GM10266 (cell line): ENCODE results near the gene CTNNA1.

Source experiments
- DNase-seq: peaks from one replicate; pipeline ENCODE4 v3.0.0; 2012; ENCODE audit errors: extremely low spot score
- TF ChIP-seq, protein P1 (sequence below): IDR thresholded peaks from 2 replicates; pipeline ENCODE4 v1.5.1; 2012; ENCODE audit warnings: mild to moderate bottlenecking, low read depth; ENCODE audit not compliant: control insufficient read depth, insufficient read depth; ENCODE audit errors: missing control alignments

CTNNA1 gene

DNA sequence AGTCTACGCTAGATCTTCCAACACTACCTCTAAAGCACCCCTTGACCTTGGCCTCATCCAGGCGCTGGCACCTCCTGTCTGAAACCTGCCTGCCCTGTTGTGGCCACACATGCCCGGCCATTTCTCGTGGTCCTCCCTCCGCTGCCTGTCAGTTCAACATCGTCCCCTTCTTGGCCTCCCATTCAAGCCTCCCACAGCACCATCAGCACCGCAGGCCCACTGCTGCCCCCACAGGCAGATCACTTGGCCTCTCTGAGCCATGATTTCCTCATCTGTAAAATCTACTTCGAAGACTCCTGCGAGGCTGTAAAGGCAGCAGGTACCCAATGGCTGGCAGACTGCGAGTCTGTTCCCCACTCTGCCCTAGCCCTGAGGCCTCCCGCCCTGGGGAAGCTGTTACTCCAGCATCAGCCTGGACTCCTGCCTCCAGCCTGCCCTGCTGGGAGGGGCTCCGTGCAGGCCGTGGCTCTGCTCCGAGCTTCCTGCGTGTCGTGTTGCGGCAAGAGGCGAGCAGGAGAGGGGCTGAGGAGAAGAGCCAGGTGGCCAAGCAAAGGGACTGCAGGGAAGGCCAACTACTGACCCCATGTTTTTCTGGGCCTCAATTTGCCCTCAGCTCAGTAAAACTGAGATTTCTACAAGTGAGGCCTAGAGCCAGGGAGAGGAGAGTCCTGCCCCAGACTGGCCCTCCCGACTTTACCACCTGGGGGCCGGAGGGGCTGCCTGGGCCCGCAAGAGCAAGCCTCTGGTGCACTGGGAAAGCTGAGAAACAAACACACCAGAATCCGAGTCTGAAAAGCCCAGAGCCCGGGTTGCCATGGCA is 192.4 kb downstream of the CTNNA1 start:
- DNase-seq: no peak
- TF ChIP-seq, protein P1, sequence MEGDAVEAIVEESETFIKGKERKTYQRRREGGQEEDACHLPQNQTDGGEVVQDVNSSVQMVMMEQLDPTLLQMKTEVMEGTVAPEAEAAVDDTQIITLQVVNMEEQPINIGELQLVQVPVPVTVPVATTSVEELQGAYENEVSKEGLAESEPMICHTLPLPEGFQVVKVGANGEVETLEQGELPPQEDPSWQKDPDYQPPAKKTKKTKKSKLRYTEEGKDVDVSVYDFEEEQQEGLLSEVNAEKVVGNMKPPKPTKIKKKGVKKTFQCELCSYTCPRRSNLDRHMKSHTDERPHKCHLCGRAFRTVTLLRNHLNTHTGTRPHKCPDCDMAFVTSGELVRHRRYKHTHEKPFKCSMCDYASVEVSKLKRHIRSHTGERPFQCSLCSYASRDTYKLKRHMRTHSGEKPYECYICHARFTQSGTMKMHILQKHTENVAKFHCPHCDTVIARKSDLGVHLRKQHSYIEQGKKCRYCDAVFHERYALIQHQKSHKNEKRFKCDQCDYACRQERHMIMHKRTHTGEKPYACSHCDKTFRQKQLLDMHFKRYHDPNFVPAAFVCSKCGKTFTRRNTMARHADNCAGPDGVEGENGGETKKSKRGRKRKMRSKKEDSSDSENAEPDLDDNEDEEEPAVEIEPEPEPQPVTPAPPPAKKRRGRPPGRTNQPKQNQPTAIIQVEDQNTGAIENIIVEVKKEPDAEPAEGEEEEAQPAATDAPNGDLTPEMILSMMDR: no peak

DNA sequence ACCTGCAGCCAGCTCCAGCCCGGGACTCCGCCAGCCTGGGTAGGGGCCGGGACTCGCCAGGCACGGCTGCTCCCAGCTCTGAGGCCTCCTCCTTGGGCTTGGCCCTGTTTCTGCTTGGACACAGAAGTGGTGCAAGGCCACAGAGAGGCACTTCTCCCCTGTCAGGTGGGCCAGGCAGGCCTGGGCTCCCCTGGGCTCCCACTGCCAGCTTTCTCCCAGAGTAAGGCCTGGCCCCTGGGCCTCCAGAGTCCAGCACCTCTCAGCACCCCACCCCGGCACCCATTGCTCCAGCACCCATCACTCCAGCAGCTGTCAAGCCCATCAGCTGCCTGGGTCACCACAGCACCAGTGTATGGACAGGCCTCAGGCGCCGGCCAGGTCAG is 193.0 kb downstream of the CTNNA1 start:
- TF ChIP-seq, protein P1: no peak
- no peak for DNase-seq

DNA sequence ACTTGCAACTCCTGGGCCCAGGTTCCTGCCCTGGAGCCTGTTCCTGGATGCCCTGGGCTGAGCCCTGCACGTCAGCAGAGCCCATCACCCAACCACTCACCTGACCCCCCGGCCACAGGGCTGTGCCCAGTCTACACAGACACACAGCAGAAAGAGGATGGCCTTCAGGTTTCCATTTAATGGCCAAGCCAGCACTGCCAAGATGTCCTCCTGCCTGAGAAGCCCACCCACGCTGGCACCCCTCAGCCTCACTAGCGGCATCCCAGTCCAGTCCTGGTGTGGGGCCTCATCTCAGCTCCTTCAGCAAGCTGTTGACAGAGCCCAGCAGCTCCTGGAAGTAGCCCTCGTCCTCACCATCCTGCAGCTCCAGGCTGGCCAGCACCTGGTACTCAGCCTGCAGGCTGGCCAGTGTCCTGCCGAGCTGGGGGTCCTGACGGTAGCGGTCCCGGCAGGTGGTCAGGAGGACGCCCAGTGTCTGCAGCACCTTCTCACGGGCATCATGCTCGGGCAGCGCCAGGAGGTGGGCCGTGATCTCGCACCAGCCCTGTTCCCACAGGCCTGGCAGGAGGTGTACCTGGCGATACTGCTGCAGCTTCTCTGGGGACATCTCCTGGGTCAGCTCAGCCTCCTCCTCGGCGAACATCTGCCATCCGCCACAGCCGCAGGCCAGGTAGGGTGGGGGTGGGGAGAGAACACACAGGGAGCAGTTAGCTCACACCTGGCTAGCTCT is 193.8 kb downstream of the CTNNA1 start:
- DNase-seq: no peak
- TF ChIP-seq, protein P1: no peak

DNA sequence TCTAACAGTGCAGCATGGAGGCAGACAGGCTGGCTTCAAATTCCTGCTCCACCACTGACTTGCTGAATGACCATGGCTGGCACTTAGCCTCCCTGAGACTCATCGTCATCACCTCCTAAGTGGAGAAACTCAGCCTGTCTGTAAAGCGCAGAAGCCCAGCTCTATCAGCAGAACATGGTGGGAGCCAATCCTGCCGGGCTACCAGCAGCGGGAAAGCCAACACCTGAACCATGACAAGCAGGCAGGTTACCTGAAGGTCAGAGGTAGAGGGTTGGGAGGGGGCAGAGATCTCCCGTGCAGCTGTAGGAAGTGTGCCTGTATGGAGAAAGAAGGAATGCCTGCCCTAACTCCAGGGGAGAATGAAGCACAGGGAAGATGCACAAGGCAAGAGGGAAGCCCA is 194.6 kb downstream of the CTNNA1 start:
- TF ChIP-seq, protein P1: no peak
- no peak for DNase-seq

DNA sequence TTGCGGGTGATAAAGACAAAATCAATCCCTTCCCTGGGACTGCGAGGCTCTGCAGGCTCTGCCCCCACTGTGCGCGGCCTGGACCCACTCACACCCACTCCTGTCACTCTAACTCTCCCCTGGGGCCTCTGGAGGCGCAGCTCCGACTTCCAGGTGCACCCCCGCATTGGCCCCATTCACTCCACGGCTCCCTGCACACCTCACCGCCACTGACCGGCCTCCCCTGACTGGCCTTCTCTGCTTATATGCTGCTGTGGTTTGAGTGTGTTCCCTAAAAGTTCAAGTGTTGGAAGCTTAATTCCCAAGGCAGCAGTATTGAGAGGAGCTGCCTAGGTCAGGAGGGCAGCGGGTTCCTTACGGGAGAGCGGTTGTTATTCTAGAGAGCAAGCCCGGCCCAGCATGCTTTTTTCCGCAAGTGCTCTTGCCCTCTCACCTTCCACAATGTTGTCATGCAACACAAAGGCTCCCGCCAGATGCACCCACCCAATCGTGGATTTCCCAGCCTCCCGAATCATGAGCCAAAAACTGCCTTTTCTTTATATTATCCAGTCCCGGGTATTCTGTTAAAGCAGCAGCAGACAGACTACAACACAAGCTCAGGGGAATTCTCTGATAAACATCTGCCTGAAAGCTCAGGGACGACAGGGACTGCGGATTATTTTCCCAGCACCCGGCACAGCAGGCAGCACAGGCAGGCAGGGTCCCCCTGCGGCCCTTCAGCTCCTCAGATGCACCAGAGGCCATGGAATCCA is 195.4 kb downstream of the CTNNA1 start:
- TF ChIP-seq, protein P1: no peak
- DNase-seq: no peak

DNA sequence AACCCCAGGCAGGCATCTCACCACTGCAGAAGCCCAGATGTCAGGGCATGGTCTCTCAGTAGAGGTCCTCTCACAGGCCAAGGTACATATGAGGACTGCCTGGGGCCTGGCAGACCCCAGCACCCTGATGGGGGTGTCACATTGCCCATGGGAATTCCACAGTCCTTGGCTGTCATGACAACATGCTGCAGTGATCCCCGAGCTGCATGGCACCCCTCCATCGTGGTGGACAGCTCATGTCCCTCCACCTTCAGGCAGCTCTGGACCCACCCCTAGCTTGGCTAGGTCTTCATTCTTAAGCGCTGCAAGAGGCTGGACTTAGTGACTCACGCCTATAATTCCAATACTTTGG is 196.0 kb downstream of the CTNNA1 start:
- TF ChIP-seq, protein P1: no peak

More for the DNA sequence above, 196.0 kb downstream of the CTNNA1 start:
- DNase-seq: no peak
